ENCODE results near the gene TMTC2.

DNA sequence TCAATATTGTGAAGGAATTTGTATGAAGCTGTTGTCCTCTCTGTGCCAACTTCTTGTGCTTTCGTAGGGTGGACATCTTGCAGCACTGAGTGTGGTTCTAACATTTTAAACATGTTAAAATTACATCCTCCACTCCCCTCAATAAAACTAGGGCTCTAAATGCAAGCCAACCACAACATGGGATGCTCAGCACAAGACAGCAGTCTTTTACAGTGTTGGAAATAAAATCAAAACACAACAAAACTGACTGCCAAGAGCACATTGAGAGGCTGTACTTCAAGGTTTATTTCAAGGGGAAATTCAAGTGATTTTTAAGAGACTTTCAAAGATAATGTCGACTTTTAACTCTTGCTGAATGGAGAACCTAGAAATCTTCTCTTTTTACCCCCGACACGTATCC is 396.9 kb downstream of the TMTC2 start:
- TF ChIP-seq EZH2 (IDR thresholded peaks at IDR 0.05) (no peak), POLR2AphosphoS5 (IDR thresholded peaks at IDR 0.05; ENCODE audit: borderline replicate concordance, low read depth, low read length) (no peak)

Measured in SK-N-MC (cell line).